ENCODE measurements around the gene TMEM41B. TPM values are rescaled to one million over a fixed set of nuclear protein-coding genes. Genes with fewer than 3 reads are reported as not detected.

The TMEM41B gene
- total and polyA plus RNA-seq, 2 of the 4 experiments (the other 2 are of a cell fraction), result 20.8 to 21.5 TPM

GRCh38 chr11:9251311-9251710, 63.1 kb downstream of the TMEM41B start:
- no peak overlapping the region for H2AK5ac ChIP-seq (ENCODE audit: low read depth, low read length)
- no peak for ATAC-seq (ENCODE audit: low read depth)
- in situ Hi-C loops (cut with MboI; ENCODE audit: low sequenced_read_pairs), result no loop called here

More at GRCh38 chr11:9251311-9251710, 63.1 kb downstream of the TMEM41B start:
- no peak overlapping the region for H2AK9ac ChIP-seq (replicated peaks; ENCODE audit: low read depth, low read length, poor library complexity)
- H2BK20ac ChIP-seq (ENCODE audit: low read depth, low read length), result no peak overlapping the region
- no peak overlapping the region for H2BK5ac ChIP-seq (ENCODE audit: low read depth, low read length, poor library complexity, severe bottlenecking)
- H3K56ac ChIP-seq (ENCODE audit: extremely low read depth, insufficient read depth, low read length), result no peak overlapping the region
- H2BK15ac ChIP-seq (ENCODE audit: low read depth, low read length), result no peak overlapping the region
- 85% methylated on average over 2 of the region's 3 CpGs; no CpG with 5 or more reads in 1 of the 2 experiments for WGBS, 2 experiments (ENCODE audit: extremely low coverage in 2 of 2, insufficient read length in 1 of 2)
- H4K91ac ChIP-seq (ENCODE audit: insufficient read depth, low read depth, low read length), result no peak overlapping the region
- H3K9ac ChIP-seq (ENCODE audit: low read depth, low read length), result no peak overlapping the region
- no peak overlapping the region for H3K18ac ChIP-seq (ENCODE audit: low read depth, low read length)
- intact Hi-C loops (cut with micrococcal nuclease), result no loop called here
- H3K27ac ChIP-seq (ENCODE audit: insufficient read depth, low read length), result no peak overlapping the region
- DNase-seq, result no peak
- H3K4me1 ChIP-seq (ENCODE audit: control insufficient read depth, insufficient read depth, low read length), result 0 out of 2 replicates have a peak, but pooled peaks cover 1% of the 10 kb centered on the region
- no peak overlapping the region for H3K14ac ChIP-seq (replicated peaks; ENCODE audit: low read depth, low read length)
- TF ChIP-seq NFE2L2 (IDR thresholded peaks at IDR 0.05; ENCODE audit: low read depth, low read length) (no peak), RFX5 (IDR thresholded peaks at IDR 0.05; ENCODE audit: low read depth, low read length) (no peak), CHD1 (IDR thresholded peaks at IDR 0.05; ENCODE audit: low read depth, low read length) (no peak), POLR2A (IDR thresholded peaks at IDR 0.05; ENCODE audit: low read depth, low read length) (no peak), FOS (IDR thresholded peaks at IDR 0.05; ENCODE audit: low read depth, low read length) (no peak), MAFK (IDR thresholded peaks at IDR 0.05; ENCODE audit: low read depth, low read length) (no peak), RCOR1 (IDR thresholded peaks at IDR 0.05; ENCODE audit: insufficient replicate concordance, low read length) (no peak), ELK1 (IDR thresholded peaks at IDR 0.05; ENCODE audit: borderline replicate concordance, low read depth, low read length) (no peak), CEBPB (IDR thresholded peaks at IDR 0.05; ENCODE audit: low read depth, low read length) (no peak), MXI1 (IDR thresholded peaks at IDR 0.05; ENCODE audit: borderline replicate concordance, low read depth, low read length) (no peak), MAZ (IDR thresholded peaks at IDR 0.05; ENCODE audit: borderline replicate concordance, low read depth, low read length) (no peak), USF2 (IDR thresholded peaks at IDR 0.05; ENCODE audit: low read depth, low read length) (no peak), CTCF (conservative IDR thresholded peaks at IDR 0.05; ENCODE audit: low read depth, low read length) (no peak), BHLHE40 (IDR thresholded peaks at IDR 0.05; ENCODE audit: low read depth, low read length) (no peak), RAD21 (IDR thresholded peaks at IDR 0.05; ENCODE audit: low read length) (no peak), SMC3 (IDR thresholded peaks at IDR 0.05; ENCODE audit: low read depth, low read length) (no peak)
- H3K79me1 ChIP-seq (ENCODE audit: low read depth in 1 of 2, low read length in 2 of 2), result peaks cover 4 to 76% of the 10 kb centered on the region in 2 experiments
- H2AFZ ChIP-seq (replicated peaks; ENCODE audit: low read length, poor library complexity), result no peak overlapping the region
- no peaks in the 10 kb centered on the region for H3K9me3 ChIP-seq (ENCODE audit: control insufficient read depth, insufficient read depth, low read length)
- no peak overlapping the region for H3K23ac ChIP-seq (ENCODE audit: low read depth, low read length)
- H3K4ac ChIP-seq (ENCODE audit: low read depth, low read length), result no peak overlapping the region
- no peak overlapping the region for H3K4me3 ChIP-seq (ENCODE audit: insufficient read depth, low read depth, low read length)
- ChIA-PET CTCF (no interaction called here), POLR2A (ENCODE audit: unreplicated experiment) (no interaction called here)
- H3K4me2 ChIP-seq (ENCODE audit: low read depth, low read length), result no peak overlapping the region
- no peak overlapping the region for H2BK120ac ChIP-seq (ENCODE audit: low read depth, low read length)
- no peaks in the 10 kb centered on the region for H3K27me3 ChIP-seq (ENCODE audit: control insufficient read depth, insufficient read depth, low read length)
- dilution Hi-C loops (cut with HindIII; ENCODE audit: low sequenced_read_pairs, unreplicated experiment), result no loop called here
- no TSS peak for BruUV-seq (replicated peaks)
- peaks cover 10% of the 10 kb centered on the region for H3K9me1 ChIP-seq (ENCODE audit: insufficient read depth, low read length)
- no peak overlapping the region; a peak in 1 of 4 replicates for H4K8ac ChIP-seq (ENCODE audit: low read depth in 2 of 2, low read length in 2 of 2)
- H3K36me3 ChIP-seq (ENCODE audit: control insufficient read depth, insufficient read depth, low read length), result peaks cover 5% of the 10 kb centered on the region
- H4K5ac ChIP-seq (ENCODE audit: low read depth, low read length), result no peak overlapping the region
- peaks cover 72% of the 10 kb centered on the region for H4K20me1 ChIP-seq (ENCODE audit: insufficient read depth, low read length)
